Astrocyte (in vitro differentiated cells and primary cell): Measurements from ENCODE around the gene DLX3. TPM values are rescaled to one million over a fixed set of nuclear protein-coding genes. Genes with fewer than 3 reads are reported as not detected.

Experiments used
- DNase-seq: peaks from one replicate; pipeline ENCODE4 v3.0.0-alpha.2; 2010; ENCODE audit warnings: low read depth
- FAIRE-seq: peaks from 2 replicates; lab custom pipeline; 2011; peaks lifted over from hg19 to GRCh38; lab: Jason Lieb, UNC
- H2AFZ ChIP-seq: 2 replicates; pipeline ENCODE4 v1.6.0; 2012; ENCODE audit warnings: low read depth, low read length, inconsistent platforms
- H3K27ac ChIP-seq: 2 replicates; pipeline ENCODE4 v1.5.1; 2011; ENCODE audit warnings: low read depth, low read length, inconsistent platforms
- H3K27me3 ChIP-seq: 2 replicates; pipeline ENCODE4 v1.6.0; 2011; ENCODE audit warnings: low read length, inconsistent platforms; ENCODE audit not compliant: insufficient read depth
- H3K36me3 ChIP-seq: 2 replicates; pipeline ENCODE4 v1.5.1; 2011; ENCODE audit warnings: low read length, inconsistent platforms; ENCODE audit not compliant: insufficient read depth
- H3K4me1 ChIP-seq: 2 replicates; pipeline ENCODE4 v1.5.1; 2011; ENCODE audit warnings: low read length, inconsistent platforms; ENCODE audit not compliant: insufficient read depth
- H3K4me2 ChIP-seq: 2 replicates; pipeline ENCODE4 v1.6.0; 2012; ENCODE audit warnings: low read length, inconsistent platforms
- H3K4me3 ChIP-seq: 2 replicates; pipeline ENCODE4 v1.5.1; 2011; ENCODE audit warnings: low read depth, mild to moderate bottlenecking, low read length, inconsistent platforms; ENCODE audit not compliant: insufficient read depth
- H3K79me2 ChIP-seq: 2 replicates; pipeline ENCODE4 v1.6.0; 2012; ENCODE audit warnings: mild to moderate bottlenecking, low read length, inconsistent platforms; ENCODE audit not compliant: insufficient read depth
- H3K9ac ChIP-seq: 2 replicates; pipeline ENCODE4 v1.6.0; 2012; ENCODE audit warnings: mild to moderate bottlenecking, low read length, inconsistent platforms
- H3K9me3 ChIP-seq: 2 replicates; pipeline ENCODE4 v1.5.1; 2012; ENCODE audit warnings: low read depth, mild to moderate bottlenecking, low read length, inconsistent platforms; ENCODE audit not compliant: insufficient read depth
- H4K20me1 ChIP-seq: 2 replicates; pipeline ENCODE4 v1.6.0; 2012; ENCODE audit warnings: low read length, inconsistent platforms; ENCODE audit not compliant: insufficient read depth
- H3K27ac Mint-ChIP-seq: one replicate; pipeline ENCODE4 v1.8.0; 2021; ENCODE audit warnings: mild to moderate bottlenecking, mixed read lengths; ENCODE audit not compliant: unreplicated experiment
- H3K27me3 Mint-ChIP-seq: one replicate; pipeline ENCODE4 v1.8.0; 2021; ENCODE audit warnings: low read depth, mixed read lengths; ENCODE audit not compliant: unreplicated experiment
- H3K36me3 Mint-ChIP-seq: one replicate; pipeline ENCODE4 v1.8.0; 2021; ENCODE audit warnings: low read depth, mixed read lengths; ENCODE audit not compliant: unreplicated experiment
- H3K4me1 Mint-ChIP-seq: one replicate; pipeline ENCODE4 v1.8.0; 2021; ENCODE audit warnings: low read depth, mixed read lengths; ENCODE audit not compliant: unreplicated experiment
- H3K4me3 Mint-ChIP-seq: one replicate; pipeline ENCODE4 v1.8.0; 2021; ENCODE audit warnings: mild to moderate bottlenecking, moderate library complexity, mixed read lengths; ENCODE audit not compliant: unreplicated experiment
- H3K9me3 Mint-ChIP-seq: one replicate; pipeline ENCODE4 v1.8.0; 2021; ENCODE audit warnings: mild to moderate bottlenecking, mixed read lengths; ENCODE audit not compliant: unreplicated experiment
- EZH2 ChIP-seq: IDR thresholded peaks from 2 replicates; pipeline ENCODE4 v1.6.1; 2012; ENCODE audit warnings: mild to moderate bottlenecking, low read length, inconsistent platforms; ENCODE audit not compliant: insufficient read depth
- total RNA-seq: library from RNA; stranded (reverse); gene quantifications from 2 replicates; pipeline ENCODE4 v1.2.1, GENCODE V29; 2021
- TF ChIP-seq, protein P1 (sequence below): IDR thresholded peaks from 2 replicates; pipeline ENCODE4 v1.5.1; 2011; ENCODE audit warnings: low read depth, mild to moderate bottlenecking, inconsistent platforms, low read length, moderate library complexity; ENCODE audit not compliant: insufficient read depth

The DLX3 gene
- total RNA-seq, 1 donor from 2014 or later: 1.00 TPM

DNA sequence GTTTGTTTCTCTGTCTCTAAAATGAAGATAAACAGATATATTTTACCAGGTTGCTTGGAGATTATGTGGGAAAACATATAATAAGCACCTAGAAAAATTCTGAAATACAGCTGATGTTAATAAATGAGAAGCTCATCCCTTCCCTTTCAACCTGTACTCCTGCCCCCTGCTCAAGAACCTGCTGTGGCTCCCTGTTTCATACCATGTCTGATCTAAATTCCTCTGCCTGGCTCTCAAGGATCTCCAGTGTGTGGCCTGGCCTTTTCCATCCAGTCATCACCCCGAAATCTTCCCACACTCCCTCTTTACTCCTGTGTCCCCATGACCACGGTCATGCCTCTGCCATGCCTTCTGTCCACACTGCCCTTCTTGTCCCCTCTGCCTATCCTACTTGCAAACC, 45.4 kb downstream of the DLX3 start:
- H3K27ac Mint-ChIP-seq: no peak overlapping the region
- H3K27me3 Mint-ChIP-seq: peaks cover 72% of the 10 kb centered on the region
- FAIRE-seq (no peak), DNase-seq (no peak)
- Histone ChIP-seq H3K79me2 (no peaks in the 10 kb centered on the region), H3K27me3 (peaks cover 22% of the 10 kb centered on the region), H4K20me1 (peaks cover 7% of the 10 kb centered on the region), H3K9ac (no peak overlapping the region), H3K9me3 (no peaks in the 10 kb centered on the region), H3K4me1 (peaks cover 13% of the 10 kb centered on the region), H3K36me3 (no peaks in the 10 kb centered on the region), H3K27ac (no peak overlapping the region), H3K4me2 (no peak overlapping the region), H3K4me3 (no peak overlapping the region), H2AFZ (no peak overlapping the region)
- no peaks in the 10 kb centered on the region for H3K36me3 Mint-ChIP-seq
- no peaks in the 10 kb centered on the region for H3K9me3 Mint-ChIP-seq
- TF ChIP-seq EZH2: no peak
- TF ChIP-seq, protein P1, sequence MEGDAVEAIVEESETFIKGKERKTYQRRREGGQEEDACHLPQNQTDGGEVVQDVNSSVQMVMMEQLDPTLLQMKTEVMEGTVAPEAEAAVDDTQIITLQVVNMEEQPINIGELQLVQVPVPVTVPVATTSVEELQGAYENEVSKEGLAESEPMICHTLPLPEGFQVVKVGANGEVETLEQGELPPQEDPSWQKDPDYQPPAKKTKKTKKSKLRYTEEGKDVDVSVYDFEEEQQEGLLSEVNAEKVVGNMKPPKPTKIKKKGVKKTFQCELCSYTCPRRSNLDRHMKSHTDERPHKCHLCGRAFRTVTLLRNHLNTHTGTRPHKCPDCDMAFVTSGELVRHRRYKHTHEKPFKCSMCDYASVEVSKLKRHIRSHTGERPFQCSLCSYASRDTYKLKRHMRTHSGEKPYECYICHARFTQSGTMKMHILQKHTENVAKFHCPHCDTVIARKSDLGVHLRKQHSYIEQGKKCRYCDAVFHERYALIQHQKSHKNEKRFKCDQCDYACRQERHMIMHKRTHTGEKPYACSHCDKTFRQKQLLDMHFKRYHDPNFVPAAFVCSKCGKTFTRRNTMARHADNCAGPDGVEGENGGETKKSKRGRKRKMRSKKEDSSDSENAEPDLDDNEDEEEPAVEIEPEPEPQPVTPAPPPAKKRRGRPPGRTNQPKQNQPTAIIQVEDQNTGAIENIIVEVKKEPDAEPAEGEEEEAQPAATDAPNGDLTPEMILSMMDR: no peak
- no peak overlapping the region for H3K4me3 Mint-ChIP-seq
- H3K4me1 Mint-ChIP-seq: peaks cover 4% of the 10 kb centered on the region

DNA sequence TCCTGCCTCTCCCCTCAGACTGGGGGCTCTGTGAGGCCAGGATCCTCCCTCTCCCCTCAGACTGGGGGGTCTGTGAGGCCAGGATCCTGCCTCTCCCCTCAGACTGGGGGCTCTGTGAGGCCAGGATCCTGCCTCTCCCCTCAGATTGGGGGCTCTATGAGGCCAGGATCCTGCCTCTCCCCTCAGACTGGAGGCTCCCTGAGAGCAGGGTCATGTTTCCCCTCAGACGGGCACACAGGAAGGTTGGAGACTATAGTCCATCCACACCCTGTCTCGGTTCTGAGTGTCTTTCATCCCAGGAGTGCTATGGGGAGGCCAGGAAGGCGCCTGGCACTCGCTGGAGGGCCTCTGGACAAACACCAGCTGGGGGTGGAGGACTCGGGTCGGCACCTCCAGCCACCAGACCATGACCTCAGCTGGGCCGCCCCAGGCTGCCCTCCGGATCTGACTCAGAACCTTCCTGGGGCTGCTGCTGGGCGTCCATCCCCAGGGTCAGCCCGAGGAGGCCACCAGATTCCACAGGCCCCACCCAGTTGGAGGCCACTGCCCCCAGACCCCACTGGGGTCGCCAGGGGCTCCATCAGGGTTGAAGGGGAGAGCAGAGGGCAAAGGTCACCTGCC, 48.0 kb downstream of the DLX3 start:
- FAIRE-seq: no peak

DNA sequence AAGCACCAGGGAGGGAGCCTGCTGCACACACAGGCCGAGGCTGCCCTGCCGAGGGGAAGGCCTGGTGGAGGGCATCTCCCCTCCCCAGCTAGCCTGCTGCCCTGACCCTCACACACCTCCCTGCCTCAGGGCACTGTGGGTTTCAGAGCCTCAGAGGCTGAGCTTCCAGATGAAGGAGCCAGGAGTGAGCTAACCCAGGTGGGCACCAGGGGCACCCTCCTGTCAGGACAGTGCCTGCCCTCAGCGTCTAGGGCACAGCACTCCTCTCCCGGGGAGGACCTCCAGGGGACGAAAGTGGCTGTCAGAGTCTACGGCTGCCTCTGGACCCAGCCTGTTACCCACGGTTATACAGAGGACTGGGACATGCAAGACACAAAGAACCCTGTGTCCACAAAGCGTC, 48.8 kb downstream of the DLX3 start:
- H3K27me3 Mint-ChIP-seq: peaks cover 77% of the 10 kb centered on the region
- no peak overlapping the region for H3K4me2 ChIP-seq
- H4K20me1 ChIP-seq: no peaks in the 10 kb centered on the region

More for the DNA sequence above, 48.0 kb downstream of the DLX3 start:
- no peak overlapping the region for H3K4me3 Mint-ChIP-seq
- Histone ChIP-seq H3K36me3 (no peaks in the 10 kb centered on the region), H3K4me1 (peaks cover 8% of the 10 kb centered on the region), H2AFZ (no peak overlapping the region), H3K79me2 (no peaks in the 10 kb centered on the region), H3K27ac (no peak overlapping the region), H3K9me3 (no peaks in the 10 kb centered on the region), H3K9ac (no peak overlapping the region), H3K4me2 (no peak overlapping the region), H4K20me1 (no peaks in the 10 kb centered on the region), H3K27me3 (peaks cover 30% of the 10 kb centered on the region), H3K4me3 (no peak overlapping the region)
- DNase-seq: no peak
- H3K27ac Mint-ChIP-seq: no peak overlapping the region
- H3K27me3 Mint-ChIP-seq: peaks cover 76% of the 10 kb centered on the region
- no peak for TF ChIP-seq EZH2
- TF ChIP-seq, protein P1: no peak
- no peaks in the 10 kb centered on the region for H3K36me3 Mint-ChIP-seq
- H3K4me1 Mint-ChIP-seq: no peaks in the 10 kb centered on the region
- H3K9me3 Mint-ChIP-seq: peaks cover 2% of the 10 kb centered on the region

More for the DNA sequence above, 48.8 kb downstream of the DLX3 start:
- H3K36me3 ChIP-seq: no peaks in the 10 kb centered on the region
- H3K4me3 ChIP-seq: no peak overlapping the region
- FAIRE-seq: no peak
- H3K79me2 ChIP-seq: no peaks in the 10 kb centered on the region
- H3K27ac ChIP-seq: no peak overlapping the region
- no peak overlapping the region for H2AFZ ChIP-seq
- H3K9ac ChIP-seq: no peak overlapping the region
- peaks cover 8% of the 10 kb centered on the region for H3K4me1 ChIP-seq
- H3K36me3 Mint-ChIP-seq: no peaks in the 10 kb centered on the region
- H3K9me3 Mint-ChIP-seq: peaks cover 2% of the 10 kb centered on the region
- no peak overlapping the region for H3K4me3 Mint-ChIP-seq
- no peaks in the 10 kb centered on the region for H3K4me1 Mint-ChIP-seq
- H3K27me3 ChIP-seq: peaks cover 34% of the 10 kb centered on the region
- H3K9me3 ChIP-seq: no peaks in the 10 kb centered on the region
- no peak for DNase-seq
- H3K27ac Mint-ChIP-seq: no peak overlapping the region
- no peak for TF ChIP-seq EZH2
- TF ChIP-seq, protein P1: no peak
